Measurements from ENCODE around the gene CLCN2. TPM values are rescaled to one million over a fixed set of nuclear protein-coding genes. Genes with fewer than 3 reads are reported as not detected.
"Not testable (repeated sequence)": the region's sequence is repeated elsewhere in the genome, so short reads cannot be mapped to it uniquely, and the experiment has no call there.

The CLCN2 gene
- polyA plus RNA-seq, 3 donors: 11.7 to 18.4 (median 17.7) TPM

DNA sequence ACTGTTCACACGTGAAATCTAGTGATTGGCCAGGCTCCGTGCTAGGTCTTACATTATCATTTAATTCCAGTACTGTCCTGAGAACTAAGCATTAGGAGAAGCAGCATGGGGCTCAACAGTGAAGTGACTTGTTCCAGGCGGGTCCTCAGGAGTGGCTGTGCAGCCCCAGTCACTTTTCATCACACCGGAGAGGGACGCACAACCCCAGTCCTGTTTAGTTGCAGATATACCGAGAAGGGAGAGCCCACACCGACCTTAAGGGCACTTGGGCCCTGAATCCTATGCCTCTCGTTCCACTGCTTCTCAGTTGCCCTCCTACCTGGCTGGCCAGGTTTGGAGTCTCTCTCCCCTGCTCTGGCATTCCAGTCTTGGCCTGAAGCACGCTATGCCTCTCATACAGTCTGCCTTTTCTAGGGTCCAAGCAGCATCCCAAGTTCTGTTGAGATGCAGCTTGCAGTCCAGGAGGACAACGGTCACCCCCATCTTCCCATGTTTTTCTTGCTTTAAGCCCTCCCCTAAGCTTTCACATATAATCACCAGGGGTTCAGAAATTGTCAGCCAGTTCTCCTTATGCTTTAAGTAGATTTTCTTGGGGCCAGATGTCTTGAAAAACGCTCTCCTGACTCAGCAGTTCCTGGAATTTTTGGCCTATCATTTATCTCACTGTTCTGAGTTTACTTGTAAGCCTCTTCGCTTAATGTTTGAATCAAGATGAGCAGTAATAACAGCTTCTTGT, 13.9 kb downstream of the CLCN2 start:
- no peak for DNase-seq

DNA sequence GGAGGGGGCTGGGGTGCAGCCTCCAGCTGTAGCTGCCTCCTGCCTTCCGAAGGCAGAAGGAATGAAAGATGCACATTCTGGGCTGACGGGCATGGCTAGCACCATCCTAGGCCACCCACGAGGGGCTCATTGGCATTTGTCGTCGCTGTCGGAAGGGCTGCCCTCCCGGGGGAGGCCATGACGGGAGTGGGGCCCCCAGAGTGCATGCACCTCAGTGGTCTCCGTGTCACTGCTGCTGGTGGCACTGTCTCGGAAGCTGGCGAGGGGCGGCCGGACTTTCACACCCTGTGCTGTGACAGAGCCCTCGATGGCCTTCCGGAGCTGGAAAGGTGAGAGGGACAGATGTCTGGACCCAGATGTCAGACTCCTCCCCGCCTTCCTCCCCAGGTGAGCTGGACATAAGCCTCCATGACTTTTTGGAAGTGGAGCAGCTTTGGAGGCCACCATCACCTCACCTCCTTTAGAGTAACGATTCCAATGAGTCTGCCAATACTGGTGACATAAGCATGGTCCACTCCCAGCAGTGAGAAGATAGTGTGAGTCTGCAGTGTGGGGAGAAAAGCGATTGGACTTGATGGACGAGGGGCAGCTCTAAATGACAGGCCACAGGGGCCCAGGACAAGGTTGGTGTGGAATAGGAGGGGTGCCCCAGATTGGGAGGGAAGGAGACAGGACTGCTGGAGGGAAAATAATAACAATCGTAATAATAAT, 14.8 kb downstream of the CLCN2 start:
- DNase-seq: no peak

DNA sequence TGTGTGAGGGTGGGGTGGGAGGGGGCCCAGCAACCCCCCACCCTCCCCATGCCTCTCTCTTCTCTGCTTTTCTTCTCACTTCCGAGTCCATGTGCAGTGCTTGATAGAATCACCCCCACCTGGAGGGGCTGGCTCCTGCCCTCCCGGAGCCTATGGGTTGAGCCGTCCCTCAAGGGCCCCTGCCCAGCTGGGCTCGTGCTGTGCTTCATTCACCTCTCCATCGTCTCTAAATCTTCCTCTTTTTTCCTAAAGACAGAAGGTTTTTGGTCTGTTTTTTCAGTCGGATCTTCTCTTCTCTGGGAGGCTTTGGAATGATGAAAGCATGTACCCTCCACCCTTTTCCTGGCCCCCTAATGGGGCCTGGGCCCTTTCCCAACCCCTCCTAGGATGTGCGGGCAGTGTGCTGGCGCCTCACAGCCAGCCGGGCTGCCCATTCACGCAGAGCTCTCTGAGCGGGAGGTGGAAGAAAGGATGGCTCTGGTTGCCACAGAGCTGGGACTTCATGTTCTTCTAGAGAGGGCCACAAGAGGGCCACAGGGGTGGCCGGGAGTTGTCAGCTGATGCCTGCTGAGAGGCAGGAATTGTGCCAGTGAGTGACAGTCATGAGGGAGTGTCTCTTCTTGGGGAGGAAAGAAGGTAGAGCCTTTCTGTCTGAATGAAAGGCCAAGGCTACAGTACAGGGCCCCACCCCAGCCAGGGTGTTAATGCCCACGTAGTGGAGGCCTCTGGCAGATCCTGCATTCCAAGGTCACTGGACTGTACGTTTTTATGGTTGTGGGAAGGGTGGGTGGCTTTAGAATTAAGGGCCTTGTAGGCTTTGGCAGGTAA, 15.9 kb downstream of the CLCN2 start:
- peak; percentile 74 for DNase-seq

DNA sequence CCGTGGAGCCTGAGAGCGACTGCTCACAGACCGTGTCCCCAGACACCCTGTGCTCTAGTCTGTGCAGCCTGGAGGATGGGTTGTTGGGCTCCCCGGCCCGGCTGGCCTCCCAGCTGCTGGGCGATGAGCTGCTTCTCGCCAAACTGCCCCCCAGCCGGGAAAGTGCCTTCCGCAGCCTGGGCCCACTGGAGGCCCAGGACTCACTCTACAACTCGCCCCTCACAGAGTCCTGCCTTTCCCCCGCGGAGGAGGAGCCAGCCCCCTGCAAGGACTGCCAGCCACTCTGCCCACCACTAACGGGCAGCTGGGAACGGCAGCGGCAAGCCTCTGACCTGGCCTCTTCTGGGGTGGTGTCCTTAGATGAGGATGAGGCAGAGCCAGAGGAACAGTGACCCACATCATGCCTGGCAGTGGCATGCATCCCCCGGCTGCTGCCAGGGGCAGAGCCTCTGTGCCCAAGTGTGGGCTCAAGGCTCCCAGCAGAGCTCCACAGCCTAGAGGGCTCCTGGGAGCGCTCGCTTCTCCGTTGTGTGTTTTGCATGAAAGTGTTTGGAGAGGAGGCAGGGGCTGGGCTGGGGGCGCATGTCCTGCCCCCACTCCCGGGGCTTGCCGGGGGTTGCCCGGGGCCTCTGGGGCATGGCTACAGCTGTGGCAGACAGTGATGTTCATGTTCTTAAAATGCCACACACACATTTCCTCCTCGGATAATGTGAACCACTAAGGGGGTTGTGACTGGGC, 16.7 kb downstream of the CLCN2 start:
- no peak for DNase-seq

DNA sequence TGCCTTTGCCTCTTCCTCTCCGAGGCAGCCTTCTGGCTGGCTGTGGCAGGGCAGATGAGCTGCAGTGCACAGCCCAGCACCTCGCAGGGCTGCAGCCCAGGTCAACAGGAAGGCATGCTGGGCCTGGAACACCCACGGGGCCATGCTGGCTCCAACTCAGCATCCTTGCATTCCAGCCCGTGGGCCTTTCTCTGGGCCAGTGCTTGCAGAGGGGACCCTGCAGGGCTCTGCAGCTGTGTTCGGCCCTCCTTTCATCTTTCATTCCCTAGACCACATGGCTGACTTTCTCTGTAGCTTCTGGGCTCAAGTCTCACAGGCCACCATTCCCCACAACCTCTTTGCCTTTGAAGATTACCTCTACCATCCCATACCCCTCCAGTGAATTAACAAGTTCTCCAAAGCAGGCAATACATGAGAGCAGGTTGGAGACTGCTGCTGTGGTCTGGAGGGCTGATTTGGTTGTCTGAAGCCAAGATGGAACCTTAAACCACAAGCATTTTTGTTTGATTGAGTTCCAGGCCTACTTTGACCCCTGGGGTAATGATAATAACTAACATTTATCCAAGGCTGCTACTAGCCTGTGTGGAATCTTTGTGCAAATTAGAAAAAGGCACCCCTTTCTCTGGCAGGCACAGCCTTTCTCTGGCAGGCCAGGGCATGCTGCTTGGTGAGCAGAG, 18.1 kb downstream of the CLCN2 start:
- no peak for DNase-seq

DNA sequence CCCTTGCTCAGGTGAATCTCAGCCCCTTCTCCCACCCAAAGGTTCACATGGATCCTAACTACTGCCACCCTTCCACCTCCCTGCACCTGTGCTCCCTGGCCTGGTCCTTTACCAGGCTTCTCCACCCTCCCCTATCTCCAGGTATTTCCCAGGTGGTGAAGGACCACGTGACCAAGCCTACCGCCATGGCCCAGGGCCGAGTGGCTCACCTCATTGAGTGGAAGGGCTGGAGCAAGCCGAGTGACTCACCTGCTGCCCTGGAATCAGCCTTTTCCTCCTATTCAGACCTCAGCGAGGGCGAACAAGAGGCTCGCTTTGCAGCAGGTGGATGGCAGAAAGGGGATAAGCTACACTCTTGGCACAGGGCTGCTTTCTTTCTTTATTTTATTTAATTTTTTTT, 19.5 kb downstream of the CLCN2 start:
- no peak for DNase-seq

DNA sequence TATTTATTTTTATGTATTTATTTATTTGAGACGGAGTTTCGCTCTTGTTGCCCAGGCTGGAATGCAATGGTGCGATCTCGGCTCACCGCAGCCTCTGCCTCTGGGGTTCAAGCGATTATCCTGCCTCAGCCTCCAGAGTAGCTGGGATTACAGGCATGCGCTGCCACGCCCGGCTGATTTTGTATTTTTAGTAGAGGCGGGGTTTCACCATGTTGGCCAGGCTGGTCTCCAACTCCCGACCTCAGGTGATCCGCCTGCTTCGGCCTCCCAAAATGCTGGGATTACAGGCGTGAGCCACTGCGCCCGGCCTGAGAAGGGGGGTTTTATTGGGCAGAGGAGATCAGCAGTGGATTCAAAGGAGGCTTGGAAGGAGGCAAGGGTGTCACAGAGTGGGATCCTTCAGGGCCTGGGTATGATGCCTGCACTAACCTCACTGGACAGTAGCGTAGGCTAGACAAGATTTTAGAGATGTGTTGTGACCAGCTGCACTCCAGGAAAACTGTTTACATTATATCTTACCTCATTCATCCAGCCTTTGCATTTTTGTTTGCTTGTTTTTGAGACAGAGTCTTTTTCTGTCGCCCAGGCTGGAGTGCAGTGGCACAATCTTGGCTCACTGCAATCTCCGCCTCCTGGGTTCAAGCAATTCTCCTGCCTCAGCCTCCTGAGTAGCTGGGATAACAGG, 21.8 kb downstream of the CLCN2 start:
- DNase-seq: not testable (repeated sequence)

DNA sequence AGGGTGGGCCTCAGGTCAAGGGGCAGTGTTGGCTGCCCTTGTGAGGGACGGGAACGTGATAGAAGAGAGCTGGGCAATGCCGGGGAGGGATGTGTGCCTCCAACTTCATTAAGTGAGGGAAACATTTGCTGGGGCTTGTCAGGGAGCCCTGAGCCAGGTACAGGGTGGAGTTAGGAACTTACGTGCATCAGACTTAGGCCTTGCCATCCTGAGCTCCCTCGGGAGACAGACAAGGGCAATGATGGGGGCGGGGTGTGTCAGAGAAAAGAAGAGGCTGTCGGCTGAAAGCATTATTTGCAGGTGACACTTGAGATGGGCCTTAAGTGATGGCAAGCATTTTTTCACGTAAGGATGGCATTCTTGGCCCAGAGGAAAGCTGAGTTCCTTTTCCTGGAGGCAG, 22.4 kb downstream of the CLCN2 start:
- no peak for DNase-seq

DNA sequence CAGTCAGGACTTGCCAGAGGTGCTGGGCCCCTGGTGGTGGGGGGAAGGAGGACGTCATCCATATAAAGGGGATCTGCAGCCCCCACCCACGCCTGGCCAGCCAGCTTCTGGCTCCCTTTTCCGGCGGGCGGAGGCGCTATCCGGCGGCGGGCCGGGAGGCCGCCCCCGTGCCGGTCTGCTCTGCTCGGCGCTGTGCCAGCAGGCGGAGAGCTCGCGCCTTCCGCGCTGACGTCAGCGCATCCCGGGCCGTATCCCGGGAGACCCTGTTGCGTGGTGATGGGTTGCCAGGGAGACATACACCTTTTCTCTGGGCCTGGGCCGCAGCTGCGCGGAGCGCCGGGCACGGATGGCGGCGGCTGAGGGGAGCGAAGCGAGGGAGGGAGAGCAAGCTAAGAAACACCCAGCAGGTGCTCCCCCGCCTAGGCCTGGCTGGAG, 22.9 kb downstream of the CLCN2 start:
- DNase-seq: peak; percentile 86

DNA sequence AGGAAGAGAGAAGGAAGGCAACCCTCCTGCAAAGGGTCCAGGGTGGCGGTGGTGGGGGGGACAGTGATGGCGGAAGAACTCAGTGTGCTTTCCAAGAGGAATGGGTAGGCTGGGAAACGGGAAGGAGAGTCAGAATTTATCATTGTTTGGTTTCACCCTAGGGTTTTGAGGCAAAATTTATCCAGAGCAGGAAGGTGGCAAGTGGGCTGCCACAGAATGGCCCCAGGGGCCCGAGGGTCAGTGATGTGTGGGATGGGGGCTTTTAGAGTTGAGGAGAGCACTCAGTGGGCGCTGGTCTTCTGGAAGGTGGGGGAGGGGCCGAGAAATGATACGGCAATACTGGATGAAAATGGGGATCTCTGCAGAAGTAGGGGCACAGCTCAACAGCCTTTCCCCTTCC, 23.4 kb downstream of the CLCN2 start:
- DNase-seq: no peak

DNA sequence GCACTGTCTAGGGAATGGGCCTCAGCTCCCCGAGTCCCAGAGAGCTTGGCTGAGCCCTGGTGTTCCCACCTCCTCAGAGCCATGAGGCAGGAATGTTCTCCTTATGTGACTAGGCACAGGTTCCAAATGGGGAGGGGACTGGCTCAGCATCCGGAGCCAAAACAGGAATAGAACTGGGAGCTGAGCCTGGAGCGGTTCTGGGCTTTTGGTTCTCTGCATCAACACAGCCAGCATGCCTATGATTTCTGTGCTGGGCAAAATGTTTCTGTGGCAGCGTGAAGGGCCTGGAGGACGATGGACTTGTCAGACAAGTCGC, 24.0 kb downstream of the CLCN2 start, which contains the start of gene FAM131A:
Gene FAM131A (plus strand): TSS at position 202 of the 316 bp plus-strand sequence. CDS start 31 bp downstream, at position 233.
- no peak for DNase-seq

DNA sequence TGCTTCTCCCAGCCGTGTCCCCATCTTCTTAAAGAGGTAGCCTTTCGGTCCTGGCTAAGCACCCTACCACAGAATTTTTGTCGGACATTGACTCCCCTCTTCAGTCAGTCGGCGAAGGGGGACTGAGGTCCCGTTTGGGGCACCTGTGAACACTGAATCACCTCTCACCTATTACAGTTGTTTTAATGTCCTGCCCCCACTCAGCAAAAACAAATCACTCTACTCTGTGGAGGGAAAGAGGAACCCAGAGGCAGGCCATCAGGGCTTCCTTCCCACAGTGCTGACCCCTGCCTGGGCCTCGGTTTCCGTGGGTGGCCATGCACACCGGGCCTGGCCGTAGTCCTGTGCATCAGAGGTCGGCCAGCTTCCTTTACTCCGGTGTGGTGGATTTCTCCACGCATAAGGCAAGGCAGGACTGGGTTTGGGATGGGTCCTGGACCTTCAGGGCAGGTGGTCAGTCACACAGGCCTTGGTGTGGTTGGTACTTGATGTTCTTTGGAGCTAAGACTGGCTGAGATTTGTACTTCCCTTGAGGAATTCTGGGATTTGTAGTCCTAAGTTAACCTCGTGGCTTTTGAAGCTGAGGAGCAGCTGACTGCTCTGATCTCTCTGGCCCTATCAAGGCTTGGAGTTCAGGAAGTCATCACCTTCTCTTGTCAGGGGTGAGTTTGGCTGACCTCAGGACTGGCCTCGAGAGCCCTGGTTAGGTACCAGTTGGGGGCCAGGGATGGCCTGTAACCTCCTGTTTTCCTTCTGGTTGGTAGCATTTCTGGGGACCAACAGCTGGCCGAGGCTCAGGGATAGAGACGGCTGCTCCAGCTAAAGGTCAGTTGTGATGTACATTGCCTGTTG, 24.6 kb downstream of the CLCN2 start:
- DNase-seq: no peak

DNA sequence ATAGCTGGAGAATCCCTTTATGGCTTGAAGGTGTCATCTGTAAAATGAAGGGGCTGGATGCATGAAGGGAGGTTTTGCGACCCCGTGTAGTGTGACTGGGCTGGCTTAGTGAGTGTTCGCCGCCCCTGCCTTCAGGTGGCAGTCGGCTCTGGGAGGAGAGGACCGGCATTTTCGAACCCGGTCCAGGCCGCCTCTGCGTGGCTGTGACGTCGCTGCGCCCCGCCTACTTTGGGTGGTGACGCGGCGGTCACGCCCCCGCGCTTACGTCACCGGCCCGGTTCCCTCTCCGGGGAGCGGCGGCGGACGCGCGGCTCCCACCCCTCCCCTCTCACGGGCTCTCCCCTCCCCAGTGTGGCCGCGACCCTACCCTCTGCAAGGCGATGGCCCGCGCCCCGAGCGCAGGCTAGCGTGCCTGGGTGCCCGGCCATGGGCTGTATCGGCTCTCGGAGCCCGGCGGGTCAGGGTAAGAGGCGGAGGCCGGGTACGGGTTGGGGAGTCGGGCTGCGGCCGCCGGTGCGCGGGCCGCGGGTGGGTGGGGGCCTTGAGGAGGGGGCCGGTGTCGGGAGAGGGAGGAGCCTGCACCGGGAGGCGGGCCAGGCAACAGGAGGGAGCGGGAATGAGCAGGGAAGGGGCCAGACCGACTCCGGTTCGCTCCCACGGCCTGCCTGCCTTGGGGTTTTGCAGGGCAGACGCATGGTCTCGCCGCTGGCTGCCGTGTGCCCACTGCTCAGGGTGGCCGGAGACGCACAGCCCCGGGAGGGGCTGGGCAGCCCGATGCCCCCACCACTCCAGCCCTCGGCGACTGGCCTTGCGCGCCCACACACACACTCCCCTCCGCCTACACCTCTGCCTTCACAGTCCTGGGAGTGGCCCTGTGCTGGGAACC, 25.5 kb downstream of the CLCN2 start:
- DNase-seq: peak; percentile 82

DNA sequence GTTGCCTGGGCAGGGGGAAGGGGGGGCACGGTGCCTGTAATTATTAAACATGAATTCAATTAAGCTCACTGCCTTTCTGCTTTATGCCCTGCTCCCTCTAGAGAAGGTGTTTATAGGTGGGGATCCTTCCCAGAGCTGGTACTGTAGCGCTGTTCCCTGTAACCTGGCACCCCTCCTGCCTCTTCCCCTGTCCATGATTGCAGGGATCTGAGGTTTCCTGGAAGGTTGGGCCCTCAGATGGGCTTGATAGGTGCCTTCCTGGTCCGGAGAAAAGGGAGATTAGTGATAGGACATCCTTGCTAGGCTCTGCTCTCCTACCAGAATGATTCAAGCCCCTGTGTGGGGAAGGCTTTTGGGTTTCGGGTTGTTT, 26.1 kb downstream of the CLCN2 start:
- DNase-seq: no peak

DNA sequence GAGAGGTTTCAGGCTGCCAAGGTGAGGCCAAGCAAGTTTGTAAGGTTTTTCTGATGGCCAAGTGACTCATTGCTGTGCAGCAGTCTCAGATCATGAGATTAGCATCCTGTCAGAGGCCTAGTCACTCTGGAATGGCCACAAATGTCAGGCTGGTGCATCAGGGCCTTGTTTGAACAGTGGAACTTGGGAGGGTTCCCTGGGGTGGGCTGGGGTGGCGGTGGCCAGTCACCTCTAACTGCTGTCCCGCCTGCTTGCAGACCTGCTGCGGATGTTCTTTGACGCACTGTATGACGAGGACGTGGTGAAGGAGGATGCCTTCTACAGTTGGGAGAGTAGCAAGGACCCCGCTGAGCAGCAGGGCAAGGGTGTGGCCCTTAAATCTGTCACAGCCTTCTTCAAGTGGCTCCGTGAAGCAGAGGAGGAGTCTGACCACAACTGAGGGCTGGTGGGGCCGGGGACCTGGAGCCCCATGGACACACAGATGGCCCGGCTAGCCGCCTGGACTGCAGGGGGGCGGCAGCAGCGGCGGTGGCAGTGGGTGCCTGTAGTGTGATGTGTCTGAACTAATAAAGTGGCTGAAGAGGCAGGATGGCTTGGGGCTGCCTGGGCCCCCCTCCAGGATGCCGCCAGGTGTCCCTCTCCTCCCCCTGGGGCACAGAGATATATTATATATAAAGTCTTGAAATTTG, 26.8 kb downstream of the CLCN2 start:
- no peak for DNase-seq

DNA sequence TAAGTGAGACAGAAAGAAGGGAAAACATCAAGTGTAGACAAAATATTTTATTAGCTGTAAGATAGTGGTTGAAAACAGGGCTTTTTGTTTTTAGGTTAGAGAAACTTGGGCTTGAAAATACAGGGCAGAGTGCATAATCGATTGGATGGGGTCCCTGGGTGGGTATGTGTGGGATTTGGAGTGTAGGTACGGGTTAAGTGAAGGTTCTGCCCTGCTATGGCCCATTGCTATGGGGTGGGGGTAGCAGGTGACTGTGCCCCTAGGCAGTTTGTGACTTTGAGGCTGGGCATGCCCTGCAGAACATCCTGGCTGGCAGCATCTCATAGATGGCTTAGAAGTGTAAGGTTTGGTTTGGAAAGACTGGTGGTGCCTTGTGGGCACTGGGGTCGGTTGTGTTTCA, 27.7 kb downstream of the CLCN2 start:
- no peak for DNase-seq

DNA sequence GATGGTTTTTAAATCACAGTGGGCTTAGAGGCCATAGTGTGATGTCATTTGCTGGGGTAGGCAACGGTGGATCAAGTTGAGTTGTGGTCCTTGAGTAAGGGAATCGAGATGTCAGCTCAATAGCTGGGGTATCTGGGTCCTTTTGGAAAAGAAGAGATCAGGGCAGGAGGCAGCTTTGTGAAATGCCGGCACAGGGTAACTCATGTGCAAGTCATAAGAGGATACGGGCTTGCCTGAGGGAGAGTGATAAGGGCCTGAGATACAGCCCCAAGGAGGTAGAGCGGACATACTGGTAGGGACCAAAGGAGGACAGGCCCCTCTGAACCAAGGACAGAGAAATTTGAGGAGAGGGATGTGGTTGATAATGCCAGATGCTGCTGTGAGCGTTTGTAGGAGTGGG, 28.2 kb downstream of the CLCN2 start:
- DNase-seq: no peak

Data from renal pelvis (tissue), 4 donors.